GM06990 (cell line): ENCODE data around the gene MAPK11.

Experiments used
- DNase-seq: peaks from one replicate; pipeline ENCODE4 v3.0.0-alpha.2; 2011; ENCODE audit not compliant: insufficient read length; ENCODE audit errors: extremely low read depth
- H3K27me3 ChIP-seq: replicated peaks from 2 replicates; pipeline ENCODE4 v1.6.0; 2011; ENCODE audit warnings: low read length; ENCODE audit not compliant: control insufficient read depth, insufficient read depth
- H3K36me3 ChIP-seq: 2 replicates; pipeline ENCODE4 v1.5.1; 2011; ENCODE audit warnings: low read length; ENCODE audit not compliant: control insufficient read depth, insufficient read depth
- H3K4me3 ChIP-seq: replicated peaks from 2 replicates; pipeline ENCODE4 v1.5.1; 2011; ENCODE audit warnings: low read depth, mild to moderate bottlenecking, control low read depth, low read length
- TF ChIP-seq, protein P1 (sequence below): IDR thresholded peaks from 2 replicates; pipeline ENCODE4 v1.5.1; 2011; ENCODE audit warnings: low read length, control low read depth, mild to moderate bottlenecking, inconsistent platforms; ENCODE audit not compliant: insufficient read depth, poor library complexity, severe bottlenecking

Gene MAPK11

GRCh38 chr22:50236731-50237409 lies 33.3 kb downstream of the MAPK11 start:
- Histone ChIP-seq H3K4me3 (no peak overlapping the region), H3K36me3 (peaks cover 5% of the 10 kb centered on the region), H3K27me3 (no peaks in the 10 kb centered on the region)
- TF ChIP-seq, protein P1, sequence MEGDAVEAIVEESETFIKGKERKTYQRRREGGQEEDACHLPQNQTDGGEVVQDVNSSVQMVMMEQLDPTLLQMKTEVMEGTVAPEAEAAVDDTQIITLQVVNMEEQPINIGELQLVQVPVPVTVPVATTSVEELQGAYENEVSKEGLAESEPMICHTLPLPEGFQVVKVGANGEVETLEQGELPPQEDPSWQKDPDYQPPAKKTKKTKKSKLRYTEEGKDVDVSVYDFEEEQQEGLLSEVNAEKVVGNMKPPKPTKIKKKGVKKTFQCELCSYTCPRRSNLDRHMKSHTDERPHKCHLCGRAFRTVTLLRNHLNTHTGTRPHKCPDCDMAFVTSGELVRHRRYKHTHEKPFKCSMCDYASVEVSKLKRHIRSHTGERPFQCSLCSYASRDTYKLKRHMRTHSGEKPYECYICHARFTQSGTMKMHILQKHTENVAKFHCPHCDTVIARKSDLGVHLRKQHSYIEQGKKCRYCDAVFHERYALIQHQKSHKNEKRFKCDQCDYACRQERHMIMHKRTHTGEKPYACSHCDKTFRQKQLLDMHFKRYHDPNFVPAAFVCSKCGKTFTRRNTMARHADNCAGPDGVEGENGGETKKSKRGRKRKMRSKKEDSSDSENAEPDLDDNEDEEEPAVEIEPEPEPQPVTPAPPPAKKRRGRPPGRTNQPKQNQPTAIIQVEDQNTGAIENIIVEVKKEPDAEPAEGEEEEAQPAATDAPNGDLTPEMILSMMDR, result peak; percentile 58
- DNase-seq, result no peak

DNA sequence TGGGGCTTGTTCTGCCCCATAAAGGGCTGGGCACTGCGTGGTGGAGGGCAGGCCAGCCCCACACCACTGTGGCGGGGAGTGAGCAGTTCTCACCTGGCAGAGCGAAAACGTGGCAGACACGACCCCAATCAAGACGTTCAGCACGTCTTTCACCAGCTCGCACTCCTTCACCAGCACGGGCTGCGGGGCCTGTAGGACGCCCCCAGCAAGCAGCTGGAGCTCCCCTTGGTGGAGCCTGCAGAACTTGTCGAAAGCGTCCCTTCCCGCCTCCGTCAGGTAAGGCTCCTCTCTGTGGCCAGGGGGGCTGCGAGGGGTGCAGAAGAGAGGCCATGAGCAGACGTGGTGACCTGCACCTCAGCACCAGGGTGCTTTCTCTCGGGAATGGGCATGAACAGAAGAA lies 37.0 kb downstream of the MAPK11 start:
- TF ChIP-seq, protein P1, result no peak
- Histone ChIP-seq H3K27me3 (no peaks in the 10 kb centered on the region), H3K4me3 (no peak overlapping the region), H3K36me3 (peaks cover 8% of the 10 kb centered on the region)
- no peak for DNase-seq

DNA sequence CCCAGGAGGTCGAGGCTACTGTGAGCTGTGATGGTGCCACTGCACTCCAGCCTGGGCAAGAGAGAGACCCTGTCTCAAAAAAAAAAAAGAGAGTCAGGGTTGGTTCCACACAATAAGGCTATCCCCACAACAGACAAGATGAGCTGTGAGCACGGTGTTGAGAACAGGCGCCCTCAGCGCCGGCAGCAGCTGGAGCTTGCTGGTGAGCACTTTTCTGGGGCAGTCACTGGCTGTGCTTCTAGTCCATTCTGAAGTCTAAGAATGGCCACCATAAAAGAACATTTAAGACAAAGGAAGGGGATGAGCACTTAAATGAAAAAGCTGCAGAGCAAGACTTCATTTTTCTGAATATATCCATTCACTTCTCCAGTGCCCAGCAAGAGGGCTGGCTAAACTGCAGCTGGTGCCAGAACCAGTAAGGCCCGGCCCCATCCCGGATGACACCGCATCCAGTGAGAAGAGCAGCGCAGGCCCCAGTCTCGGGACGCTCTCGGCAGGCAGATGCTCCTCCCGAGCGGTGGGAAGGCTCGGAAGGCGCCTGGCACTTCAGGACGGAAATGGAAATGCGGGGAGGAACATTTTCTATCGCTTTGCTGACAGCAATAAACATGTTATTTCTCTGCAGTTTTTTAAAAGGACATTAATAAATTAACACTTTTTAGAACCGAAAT lies 37.6 kb downstream of the MAPK11 start:
- TF ChIP-seq, protein P1, result no peak
- DNase-seq, result no peak
- H3K36me3 ChIP-seq, result peaks cover 8% of the 10 kb centered on the region
- H3K27me3 ChIP-seq, result no peaks in the 10 kb centered on the region
- H3K4me3 ChIP-seq, result no peak overlapping the region

DNA sequence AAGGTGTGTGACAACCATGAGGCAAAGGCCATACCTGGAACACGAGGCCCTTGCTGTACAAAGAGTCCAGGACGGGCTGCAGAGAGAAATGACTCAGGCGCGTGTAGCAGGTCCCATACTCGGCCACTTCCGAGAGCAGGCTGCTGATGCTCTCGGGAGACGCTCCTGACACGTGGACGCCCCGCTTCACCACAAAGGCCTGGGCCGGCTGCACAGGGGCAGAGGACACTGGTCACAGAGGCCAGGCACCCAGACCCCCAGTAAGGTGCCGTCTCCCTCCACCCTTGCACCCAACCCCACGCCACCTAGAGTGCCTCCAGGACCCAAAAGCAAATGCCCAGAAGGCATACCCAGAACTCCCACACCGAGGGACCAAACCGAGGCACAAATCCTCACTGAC lies 40.8 kb downstream of the MAPK11 start:
- DNase-seq, result no peak
- peaks cover 18% of the 10 kb centered on the region for H3K36me3 ChIP-seq
- no peaks in the 10 kb centered on the region for H3K27me3 ChIP-seq
- no peak overlapping the region for H3K4me3 ChIP-seq
- TF ChIP-seq, protein P1, result no peak

DNA sequence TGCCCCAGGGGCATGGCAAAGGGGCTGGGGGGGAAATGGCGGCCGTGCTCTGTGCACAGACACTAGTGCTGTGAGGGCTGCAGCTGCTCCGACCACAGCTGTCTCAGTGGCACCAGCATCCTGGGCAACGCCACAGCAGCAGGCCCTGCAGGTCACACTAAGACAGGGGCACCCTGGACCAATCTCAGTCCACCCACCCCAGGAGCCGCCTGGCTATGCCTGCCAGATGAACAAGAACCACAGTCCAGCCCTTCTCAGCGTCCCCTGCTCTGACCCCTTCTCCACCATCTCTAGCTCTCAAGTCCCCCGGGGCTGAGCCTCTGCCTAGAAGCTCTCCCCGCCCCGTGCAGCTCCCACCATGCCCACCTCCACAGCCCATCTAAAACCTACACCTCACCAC lies 41.8 kb downstream of the MAPK11 start:
- Histone ChIP-seq H3K27me3 (no peaks in the 10 kb centered on the region), H3K36me3 (peaks cover 23% of the 10 kb centered on the region), H3K4me3 (no peak overlapping the region)
- no peak for DNase-seq
- TF ChIP-seq, protein P1, result no peak
